ENCODE data around the gene GTF2E1. TPM values are rescaled to one million over a fixed set of nuclear protein-coding genes. Genes with fewer than 3 reads are reported as not detected.
"Not testable (repeated sequence)": the region's sequence is repeated elsewhere in the genome, so short reads cannot be mapped to it uniquely, and the experiment has no call there.

The GTF2E1 gene
- 38.4 and 45.9 TPM in 2 replicates for total RNA-seq

- peak; percentile 100 for DNase-seq
Measured at GRCh38 chr3:120742198-120742848, at the start of gene GTF2E1, which contains the start of gene RABL3. Gene GTF2E1 (plus strand): TSS chr3:120742744. CDS start chr3:120750553, 7,809 bp downstream. Gene RABL3 (minus strand): TSS chr3:120742516. CDS start chr3:120742507, 9 bp downstream.

GRCh38 chr3:120693439-120694171 lies 48.9 kb upstream of the GTF2E1 start:
- DNase-seq = peak; percentile 82

DNA sequence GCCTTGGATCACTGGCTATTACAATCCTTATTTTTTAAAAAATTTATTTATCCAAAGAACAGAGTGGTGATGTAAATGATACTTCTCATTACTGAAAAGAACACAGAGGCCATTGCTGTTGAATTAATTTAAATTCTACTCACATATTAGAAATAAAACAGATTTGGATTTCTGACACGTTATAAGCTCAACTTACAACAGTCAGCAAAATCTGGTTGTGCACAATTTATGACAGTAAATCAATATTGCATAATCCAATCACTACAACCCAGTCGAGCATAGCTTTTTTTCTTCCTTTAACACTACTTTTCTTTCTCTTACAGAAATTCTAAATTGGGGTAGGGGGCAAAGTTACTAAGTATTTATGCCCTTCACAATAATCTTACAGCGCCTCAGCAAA lies 43.2 kb upstream of the GTF2E1 start:
- DNase-seq = no peak

DNA sequence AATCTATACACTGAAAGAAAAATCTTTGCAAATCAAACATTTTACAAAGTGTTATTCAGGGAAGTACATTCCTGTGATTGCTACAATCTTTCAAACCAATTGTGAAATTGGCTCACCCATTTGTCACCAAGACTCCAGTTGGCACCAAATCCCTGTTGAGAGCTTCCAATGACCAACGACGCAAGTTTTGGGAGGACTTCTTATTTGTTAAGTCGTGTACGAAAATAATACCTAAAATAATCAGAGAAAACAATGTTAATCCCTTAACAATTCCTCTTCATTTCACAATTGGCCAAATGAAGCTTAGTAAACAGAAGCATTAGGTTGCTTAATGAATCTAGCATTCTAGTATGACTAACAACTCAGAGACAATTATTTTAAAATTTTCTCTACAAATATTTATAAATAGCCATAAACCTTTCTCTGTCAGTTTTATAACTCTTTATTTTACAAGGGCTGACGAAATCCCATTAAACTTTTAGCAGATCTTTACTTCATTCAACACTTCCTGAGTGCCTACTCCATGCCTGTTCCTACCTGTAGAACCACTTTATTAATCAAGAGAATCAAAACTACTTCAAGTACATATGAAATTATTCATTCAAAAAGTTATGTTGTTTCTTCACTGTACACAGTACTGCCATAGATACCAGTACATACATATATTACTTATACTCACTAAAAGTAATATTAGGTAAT lies 36.5 kb upstream of the GTF2E1 start:
- DNase-seq = no peak

GRCh38 chr3:120706950-120707349 lies 35.6 kb upstream of the GTF2E1 start:
- DNase-seq = no peak

DNA sequence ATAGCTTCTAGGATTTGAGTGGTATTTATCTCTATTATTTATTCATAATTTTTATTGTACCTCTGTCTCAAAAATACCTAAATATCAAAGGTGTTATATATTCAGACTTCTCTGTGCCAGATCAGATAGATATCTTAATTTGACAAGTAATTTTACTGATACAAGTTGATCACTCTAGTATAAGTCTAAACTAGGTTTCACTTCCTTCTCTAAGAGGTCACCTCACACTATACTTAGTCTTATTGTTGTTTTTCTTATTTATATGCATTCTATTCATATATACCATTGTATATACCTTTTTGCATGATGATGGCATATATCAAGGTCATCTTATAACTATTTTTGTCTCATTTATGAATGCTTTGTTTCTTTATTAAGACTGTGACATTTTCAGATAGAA lies 34.1 kb upstream of the GTF2E1 start:
- DNase-seq = no peak

DNA sequence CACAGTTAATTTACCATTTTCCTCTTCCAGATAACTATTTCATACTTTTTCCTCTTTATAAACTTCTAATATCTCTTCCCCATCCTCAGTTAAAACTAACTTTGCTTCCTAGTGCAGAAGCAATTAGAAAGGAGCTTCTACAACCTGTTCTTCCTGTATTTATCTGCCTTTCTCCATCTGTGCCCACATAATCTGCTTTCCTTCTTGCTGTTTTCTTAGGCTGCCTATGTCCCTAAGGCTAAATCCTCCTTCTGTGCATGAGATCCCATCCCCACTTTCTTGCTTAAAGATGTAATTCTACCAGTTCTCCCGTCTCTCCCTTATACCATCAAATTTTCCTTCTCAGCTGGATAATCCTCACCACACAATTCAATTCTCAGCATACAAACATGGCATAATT lies 32.2 kb upstream of the GTF2E1 start:
- DNase-seq = no peak

DNA sequence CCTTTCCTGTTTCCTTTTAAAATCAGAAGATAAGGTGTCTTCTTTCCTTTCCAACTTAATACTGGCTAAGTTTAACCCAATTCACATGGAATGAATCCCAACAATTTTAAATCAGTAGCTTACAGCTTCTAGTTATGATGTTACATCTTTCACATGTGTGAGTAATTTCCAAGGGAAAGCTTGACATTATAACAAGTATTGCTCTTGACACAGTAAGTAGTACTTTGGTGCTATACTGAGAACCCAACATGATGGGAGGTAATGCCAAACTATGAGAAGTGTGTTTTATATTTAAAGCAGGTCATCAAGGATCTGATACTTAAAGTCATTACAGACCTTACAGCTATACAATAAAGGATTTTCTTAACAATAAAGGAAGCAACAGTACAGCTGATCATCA lies 29.3 kb upstream of the GTF2E1 start:
- no peak for DNase-seq

DNA sequence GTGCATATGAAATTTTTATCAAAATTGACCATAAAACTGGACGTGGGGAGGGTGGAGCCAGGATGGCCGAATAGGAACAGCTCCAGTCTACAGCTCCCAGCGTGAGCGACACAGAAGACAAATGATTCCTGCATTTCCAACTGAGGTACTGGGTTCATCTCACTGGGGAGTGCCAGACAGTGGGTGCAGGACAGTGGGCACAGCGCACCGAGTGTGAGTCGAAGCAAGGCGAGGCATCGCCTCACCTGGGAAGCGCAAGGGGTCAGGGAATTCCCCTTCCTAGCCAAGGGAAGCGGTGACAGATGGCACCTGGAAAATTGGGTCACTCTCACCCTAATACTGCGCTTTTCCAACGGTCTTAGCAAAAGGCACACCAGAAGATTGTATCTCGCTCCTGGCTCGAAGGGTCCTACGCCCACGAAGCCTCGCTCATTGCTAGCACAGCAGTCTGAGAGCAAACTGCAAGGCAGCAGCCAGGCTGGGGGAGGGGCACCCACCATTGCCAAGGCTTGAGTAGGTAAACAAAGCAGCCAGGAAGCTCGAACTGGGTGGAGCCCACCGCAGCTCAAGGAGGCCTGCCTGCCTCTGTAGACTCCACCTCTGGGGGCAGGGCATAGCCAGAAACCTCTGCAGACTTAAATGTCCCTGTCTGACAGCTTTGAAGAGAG lies 23.2 kb upstream of the GTF2E1 start:
- DNase-seq = peak; percentile 10

GRCh38 chr3:120726791-120727190 lies 15.8 kb upstream of the GTF2E1 start:
- no peak for DNase-seq

DNA sequence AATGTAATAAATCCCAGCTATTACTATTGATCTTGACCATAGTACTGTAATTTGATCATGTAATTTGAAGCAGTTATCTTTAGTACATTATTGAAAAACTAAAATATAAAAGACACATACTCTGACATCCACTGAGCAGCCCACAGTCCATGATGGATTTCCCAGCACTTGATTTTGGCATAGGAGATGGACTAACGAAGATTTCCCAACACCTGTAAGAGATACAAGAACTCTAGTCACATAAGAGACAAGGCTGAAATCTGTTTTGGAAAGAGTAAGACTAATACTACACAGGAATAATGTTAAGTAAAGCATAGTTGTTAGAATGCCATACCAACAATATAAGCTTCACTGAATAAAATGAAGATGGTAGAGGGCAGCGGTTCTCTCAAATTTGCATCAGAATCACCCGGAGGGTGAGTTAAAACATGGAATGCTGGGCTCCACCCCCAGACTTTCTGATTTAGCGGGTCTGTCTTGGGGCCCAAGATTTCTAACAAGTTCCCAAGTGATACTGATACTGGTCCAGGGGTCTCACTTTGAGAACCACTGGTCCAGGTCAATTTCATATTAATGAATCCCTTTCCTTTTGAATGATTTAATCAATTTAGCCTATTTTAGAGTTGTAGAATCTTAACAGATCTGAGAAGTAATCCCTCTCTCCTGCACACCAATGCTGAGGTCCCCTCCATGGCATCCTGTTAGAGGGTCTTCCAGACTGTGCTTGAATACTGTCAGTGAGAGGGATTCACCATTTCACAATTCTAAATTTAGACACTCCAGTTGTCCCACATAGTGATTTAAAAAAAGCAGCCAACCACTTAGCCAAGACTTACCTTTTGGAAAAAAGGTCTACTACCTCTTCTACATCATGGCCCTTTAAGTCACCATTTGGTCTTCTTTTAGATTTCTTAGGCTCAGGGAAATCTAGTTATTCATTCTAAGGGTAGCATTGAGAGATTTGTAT lies 11.7 kb upstream of the GTF2E1 start:
- DNase-seq = no peak

GRCh38 chr3:120738006-120738405 lies 4.5 kb upstream of the GTF2E1 start:
- DNase-seq = not testable (repeated sequence)

DNA sequence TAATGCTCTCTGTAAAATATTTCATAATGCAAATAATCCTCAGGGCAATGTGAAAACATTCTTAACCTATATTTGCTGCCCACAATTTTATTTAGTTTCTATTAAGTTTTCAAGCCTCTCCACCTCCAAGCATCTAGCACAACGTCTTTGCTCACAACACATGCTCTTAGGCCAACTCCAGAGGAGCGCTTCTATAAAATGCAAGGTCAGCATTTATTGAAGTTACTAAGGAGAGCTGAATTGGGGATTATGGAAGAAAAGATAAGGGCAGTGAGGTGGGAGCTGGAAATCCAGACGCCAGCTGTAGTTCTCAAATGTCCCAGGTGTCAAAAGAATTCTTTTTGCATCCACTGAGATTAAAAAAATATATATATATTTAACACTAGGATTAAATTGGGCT lies 1.2 kb upstream of the GTF2E1 start:
- DNase-seq = no peak

DNA sequence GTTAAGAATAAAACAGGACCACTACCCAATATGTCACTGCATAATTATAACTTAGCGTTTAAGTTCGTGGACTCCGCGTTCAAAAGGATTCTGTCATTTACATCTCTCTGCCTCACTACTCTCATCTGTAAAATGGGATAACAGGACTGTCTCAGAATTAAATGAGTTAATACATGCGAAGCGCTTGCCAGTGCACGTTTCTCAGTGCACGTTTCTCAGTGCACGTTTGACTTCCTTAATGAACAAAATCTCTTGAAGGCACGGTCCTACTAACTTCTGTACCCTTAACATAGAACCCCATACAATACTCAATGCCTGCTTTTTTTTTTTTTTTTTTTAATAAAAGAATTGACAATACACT lies 727 bp upstream of the GTF2E1 start:
- no peak for DNase-seq

- DNase-seq = peak; percentile 44
Measured at GRCh38 chr3:120742849-120743365, 363 bp downstream of the GTF2E1 start.

DNA sequence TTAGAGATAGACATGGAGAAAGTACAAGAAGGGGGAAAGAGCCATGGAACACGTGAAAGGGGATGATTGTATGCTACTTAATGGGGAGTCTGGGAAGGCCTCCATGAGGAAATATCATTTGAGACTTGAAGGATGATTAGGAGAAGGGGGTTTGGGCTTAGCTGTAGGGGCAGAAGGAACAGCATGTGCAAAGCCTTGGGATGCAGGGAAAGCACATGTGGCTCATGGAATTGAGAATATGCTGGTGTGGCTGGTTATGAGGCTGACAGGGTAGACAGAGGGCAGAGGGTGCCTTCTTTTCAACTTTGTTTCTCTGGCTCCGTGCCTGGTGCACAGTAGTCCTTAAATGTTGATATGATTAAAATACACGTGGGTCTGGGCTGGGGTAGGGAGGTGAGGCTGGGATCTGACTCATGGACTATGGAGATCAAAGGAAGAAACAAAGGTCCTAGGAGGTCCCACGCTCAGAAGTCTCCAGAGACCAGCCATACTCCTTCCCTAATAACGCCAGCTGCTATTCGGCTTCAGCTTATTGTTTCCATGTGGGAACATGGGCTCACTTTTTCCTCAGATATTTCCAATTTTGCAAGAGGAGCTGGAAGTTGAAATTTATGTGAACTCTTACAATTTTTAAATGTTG lies 1.1 kb downstream of the GTF2E1 start:
- peak; percentile 48 for DNase-seq

DNA sequence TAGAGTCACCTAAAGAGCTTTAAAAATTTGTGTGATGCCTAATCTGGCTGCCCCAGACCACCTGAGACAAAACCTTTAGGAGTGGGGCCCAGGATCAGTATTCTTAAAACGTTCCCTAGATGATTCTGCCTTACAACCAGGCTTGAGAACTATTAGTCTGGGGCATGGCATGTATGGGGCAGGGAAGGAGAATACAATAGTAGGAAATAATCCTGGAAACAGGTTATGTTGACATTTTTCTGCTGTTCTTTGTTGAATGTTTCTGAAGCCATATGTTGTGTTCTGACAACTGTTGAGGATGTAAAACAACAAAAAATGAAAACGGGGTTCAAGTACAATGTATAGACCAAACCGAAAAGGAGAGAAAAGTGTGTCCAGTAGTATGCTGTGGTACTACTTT lies 2.9 kb downstream of the GTF2E1 start:
- peak; percentile 63 for DNase-seq

- no peak for DNase-seq
Measured at GRCh38 chr3:120749843-120750242, 7.3 kb downstream of the GTF2E1 start.

- DNase-seq = no peak
Measured at GRCh38 chr3:120752230-120752629, 9.7 kb downstream of the GTF2E1 start.

GRCh38 chr3:120752865-120753264 lies 10.3 kb downstream of the GTF2E1 start:
- DNase-seq = no peak

DNA sequence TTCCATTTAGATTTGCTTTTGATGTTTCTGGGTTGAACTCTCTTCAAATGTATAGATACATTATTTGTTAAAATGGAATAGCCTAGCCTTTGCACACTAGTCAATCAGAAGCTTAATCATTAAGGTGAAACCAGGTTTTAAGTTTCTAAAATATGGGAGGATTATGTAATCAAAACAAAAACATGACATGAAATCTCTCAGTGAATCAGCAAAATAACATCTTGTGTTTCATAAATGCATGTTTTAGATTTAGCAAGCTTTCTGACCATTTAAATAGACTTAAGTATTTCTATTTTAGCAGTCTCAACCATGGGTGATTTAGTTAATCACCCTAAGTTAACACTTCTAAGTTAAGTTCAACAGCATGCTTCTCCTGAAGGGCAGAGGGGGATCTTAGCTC lies 11.3 kb downstream of the GTF2E1 start:
- DNase-seq = no peak

Data from dermis blood vessel endothelial cell (primary cell).